AG08395 (cell line): ENCODE data around the gene B4GALT4.
"Not testable (repeated sequence)": the region's sequence is repeated elsewhere in the genome, so short reads cannot be mapped to it uniquely, and the experiment has no call there.

Experiments used
- DNase-seq: peaks from one replicate; pipeline ENCODE4 v3.0.0; 2012; ENCODE audit warnings: mixed read lengths, low spot score

The B4GALT4 gene

GRCh38 chr3:119240591-119241434, at the start of gene B4GALT4:
TSS of gene B4GALT4 (minus strand) at chr3:119240878. CDS start at chr3:119230099, 10,779 bp downstream.
- DNase-seq: peak; percentile 90

GRCh38 chr3:119289404-119289770, 48.7 kb upstream of the B4GALT4 start:
- no peak for DNase-seq

- no peak for DNase-seq
These were observed 48.2 kb upstream of the B4GALT4 start for GRCh38 chr3:119288669-119289403.

- DNase-seq: no peak
These were observed 39.0 kb upstream of the B4GALT4 start for GRCh38 chr3:119279584-119280243.

GRCh38 chr3:119279101-119279554, 38.5 kb upstream of the B4GALT4 start:
- DNase-seq: no peak

GRCh38 chr3:119276680-119277079, 36.0 kb upstream of the B4GALT4 start:
- DNase-seq: no peak

- not testable (repeated sequence) for DNase-seq
These were observed 29.5 kb upstream of the B4GALT4 start for GRCh38 chr3:119270212-119270611.

GRCh38 chr3:119261055-119261454, 20.4 kb upstream of the B4GALT4 start:
- DNase-seq: no peak

GRCh38 chr3:119259821-119260220, 19.1 kb upstream of the B4GALT4 start:
- DNase-seq: no peak

- no peak for DNase-seq
These were observed 18.2 kb upstream of the B4GALT4 start for GRCh38 chr3:119258915-119259314.

GRCh38 chr3:119257654-119258410, 17.2 kb upstream of the B4GALT4 start:
- no peak for DNase-seq

GRCh38 chr3:119257111-119257510, 16.4 kb upstream of the B4GALT4 start:
- no peak for DNase-seq

- DNase-seq: no peak
These were observed 14.5 kb upstream of the B4GALT4 start for GRCh38 chr3:119255214-119255613.

- no peak for DNase-seq
These were observed 5.1 kb upstream of the B4GALT4 start for GRCh38 chr3:119245778-119246177.

GRCh38 chr3:119243712-119244111, 3.0 kb upstream of the B4GALT4 start:
- DNase-seq: no peak

GRCh38 chr3:119243058-119243529, 2.4 kb upstream of the B4GALT4 start:
- not testable (repeated sequence) for DNase-seq

GRCh38 chr3:119242387-119243057, 1.8 kb upstream of the B4GALT4 start:
- not testable (repeated sequence) for DNase-seq

- no peak for DNase-seq
These were observed 532 bp downstream of the B4GALT4 start for GRCh38 chr3:119240101-119240590.

- DNase-seq: no peak
These were observed 1.4 kb downstream of the B4GALT4 start for GRCh38 chr3:119239206-119239820.

- no peak for DNase-seq
These were observed 2.3 kb downstream of the B4GALT4 start for GRCh38 chr3:119238363-119238762.
